HG02870 (cell line): ENCODE results near the gene ZNF821.
A peak's percentile ranks its signal among the peaks of the same experiment; 100 is the strongest.
"Not testable (repeated sequence)": the region's sequence is repeated elsewhere in the genome, so short reads cannot be mapped to it uniquely, and the experiment has no call there.

ENCODE experiments used
- ATAC-seq: cut with Tn5 transposase; IDR thresholded peaks from one replicate; pipeline ENCODE4 v1.9.1; 2021; ENCODE audit warnings: mild to moderate bottlenecking, moderate library complexity; ENCODE audit not compliant: unreplicated experiment

The ZNF821 gene

DNA sequence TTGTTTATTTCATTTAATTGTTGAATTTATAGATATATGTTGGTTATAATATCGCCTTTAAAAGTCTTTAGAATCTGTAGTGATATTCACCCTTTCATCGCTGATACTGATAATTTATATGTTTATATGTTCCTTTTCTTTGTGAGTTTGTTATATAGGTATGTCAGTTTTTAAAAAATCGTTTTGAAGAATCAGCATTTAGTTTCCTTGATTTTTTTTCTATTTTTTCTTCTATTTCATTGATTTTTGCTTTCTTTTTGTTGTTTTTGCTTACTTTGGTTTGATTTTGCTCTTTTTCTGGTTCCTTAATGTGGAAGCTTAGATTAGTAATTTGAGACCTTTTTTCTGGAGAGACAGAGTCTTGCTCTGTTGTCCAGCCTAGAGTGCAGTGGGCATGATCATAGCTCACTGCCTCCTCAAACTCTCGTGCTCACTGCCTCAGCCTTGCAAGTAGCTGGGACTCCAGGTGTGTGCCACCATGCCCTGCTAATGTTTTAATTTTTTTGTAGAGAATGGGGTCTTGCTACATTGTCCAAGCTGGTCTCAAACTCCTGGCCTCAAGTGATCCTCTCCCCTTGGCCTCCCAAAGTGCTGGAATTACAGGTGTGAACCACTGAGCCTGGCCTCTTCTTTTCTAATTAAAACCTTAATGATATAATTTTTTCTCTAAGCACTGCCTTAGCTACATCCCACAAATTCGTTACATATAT lies 18.8 kb upstream of the ZNF821 start:
- no peak for ATAC-seq

DNA sequence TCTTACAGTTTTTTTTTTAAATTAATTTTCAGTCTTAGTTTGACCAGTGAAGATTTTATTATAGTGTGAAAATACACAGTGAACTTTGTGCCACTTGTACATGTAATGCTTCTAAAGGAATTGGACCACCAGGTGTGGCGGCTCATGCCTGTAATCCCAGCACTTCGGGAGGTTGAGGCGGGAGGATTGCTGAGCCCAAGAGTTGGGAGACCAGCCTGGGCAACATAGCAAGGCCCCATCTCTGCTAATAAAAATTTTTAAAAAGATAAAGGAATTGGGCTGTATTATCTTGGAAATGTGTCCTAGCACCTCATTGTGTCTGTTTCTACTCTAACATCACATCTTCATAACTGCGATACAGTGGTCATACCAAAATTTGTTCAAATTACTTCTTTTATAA lies 15.2 kb upstream of the ZNF821 start:
- no peak for ATAC-seq

DNA sequence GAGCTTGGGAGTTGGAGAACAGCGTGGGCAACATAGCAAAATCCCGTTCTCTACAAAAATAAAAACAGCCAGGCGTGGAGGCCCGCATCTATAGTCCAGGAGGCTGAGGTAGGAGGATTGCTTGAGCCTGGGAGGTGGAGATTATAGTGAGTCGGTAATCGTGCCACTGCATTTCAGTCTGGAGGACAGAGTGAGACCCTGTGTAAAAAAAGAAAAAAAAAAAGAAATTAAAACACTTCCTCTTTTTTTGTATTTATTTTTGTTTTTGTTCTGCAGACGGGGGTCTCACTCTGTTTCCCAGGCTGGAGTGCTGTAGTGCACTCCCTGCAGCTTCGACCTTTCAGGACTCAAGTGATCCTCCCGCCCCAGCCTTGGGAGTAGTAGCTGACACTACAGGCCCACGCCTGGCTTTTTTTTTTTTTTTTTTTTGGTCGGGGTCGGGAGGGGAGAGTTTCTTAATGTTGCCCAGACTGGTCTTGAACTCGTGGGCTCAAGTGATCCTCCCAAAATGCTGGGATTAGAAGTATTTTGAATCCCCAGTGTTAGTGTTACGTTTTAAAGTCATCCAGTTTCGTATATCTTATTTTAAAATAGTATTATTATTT lies 12.9 kb upstream of the ZNF821 start:
- ATAC-seq = no peak

DNA sequence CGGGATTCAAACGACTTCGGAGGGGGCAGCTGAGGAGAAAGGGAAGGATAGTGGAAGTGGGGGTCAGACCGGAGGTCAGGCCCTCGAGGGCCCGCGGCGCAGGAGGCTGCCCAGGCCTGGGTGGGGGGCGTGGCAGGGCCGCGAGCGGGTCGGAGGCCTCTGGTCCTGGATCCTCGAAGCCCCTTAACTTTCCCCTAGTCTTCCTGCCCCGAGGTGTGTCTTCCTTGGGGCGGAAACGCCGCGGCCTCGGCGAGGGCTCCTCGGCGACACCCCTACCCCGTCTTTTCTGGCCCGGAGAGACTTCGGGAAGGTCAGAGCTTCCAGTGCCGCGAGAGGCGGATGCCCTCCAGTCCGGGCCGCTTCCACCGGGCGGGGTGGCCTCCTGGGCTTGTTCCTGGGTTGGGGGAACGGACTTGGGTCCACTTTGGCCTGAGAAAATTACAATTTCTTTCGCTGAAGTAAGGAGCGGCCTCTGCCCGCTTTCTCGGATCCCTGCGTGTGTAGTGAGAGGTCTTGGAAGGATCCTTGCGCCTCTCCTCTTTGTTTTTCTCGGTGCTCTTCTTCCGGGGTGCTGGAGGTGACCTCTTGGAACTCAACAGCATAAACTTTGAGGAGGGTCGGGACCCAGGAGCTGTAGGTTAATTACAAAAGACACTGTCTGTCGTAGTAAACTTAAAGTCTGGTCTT lies 11.8 kb upstream of the ZNF821 start:
- peak; percentile 17 for ATAC-seq

DNA sequence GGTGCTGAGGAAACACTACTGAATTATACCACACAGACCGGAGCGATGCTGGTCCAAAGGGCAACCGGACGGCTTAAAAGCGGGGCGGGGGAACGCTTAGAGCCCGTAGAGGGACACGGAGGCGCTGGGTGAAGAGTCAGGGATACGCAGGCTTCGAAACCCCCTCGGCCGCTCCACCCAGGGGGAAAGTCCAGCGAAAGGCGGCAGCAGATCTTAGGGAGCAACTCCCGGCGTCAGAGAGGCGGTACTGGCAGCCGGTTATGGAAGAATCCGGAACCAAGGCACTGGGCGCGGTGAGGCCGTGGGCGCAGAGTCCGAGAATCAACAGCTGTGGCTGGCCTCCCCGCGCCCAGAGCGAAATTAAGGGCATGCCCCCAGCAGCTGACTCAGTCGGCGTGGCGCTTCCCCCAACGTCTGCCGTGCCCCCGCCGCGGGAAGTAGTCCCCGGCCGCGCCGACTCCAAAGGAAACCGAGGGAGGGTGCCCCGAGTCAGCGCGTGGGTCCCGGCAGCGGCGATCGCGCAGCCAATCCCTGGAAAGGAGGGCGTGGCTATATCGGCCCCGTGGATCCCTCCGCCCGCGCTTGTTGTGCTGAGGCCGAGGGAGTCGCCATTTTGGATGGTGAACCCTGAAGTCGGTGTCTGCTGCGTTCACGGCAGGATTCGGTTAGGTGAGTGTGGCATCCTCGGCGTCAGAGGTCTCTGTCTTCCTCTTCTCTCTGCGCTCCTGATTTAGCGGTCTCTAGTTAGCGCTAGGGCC lies 11.1 kb upstream of the ZNF821 start, which contains the start of gene IST1:
Gene IST1 (plus strand): TSS at position 611 of the 758 bp plus-strand sequence. CDS start 20,110 bp downstream, outside the sequence.
- peak; percentile 81 for ATAC-seq

DNA sequence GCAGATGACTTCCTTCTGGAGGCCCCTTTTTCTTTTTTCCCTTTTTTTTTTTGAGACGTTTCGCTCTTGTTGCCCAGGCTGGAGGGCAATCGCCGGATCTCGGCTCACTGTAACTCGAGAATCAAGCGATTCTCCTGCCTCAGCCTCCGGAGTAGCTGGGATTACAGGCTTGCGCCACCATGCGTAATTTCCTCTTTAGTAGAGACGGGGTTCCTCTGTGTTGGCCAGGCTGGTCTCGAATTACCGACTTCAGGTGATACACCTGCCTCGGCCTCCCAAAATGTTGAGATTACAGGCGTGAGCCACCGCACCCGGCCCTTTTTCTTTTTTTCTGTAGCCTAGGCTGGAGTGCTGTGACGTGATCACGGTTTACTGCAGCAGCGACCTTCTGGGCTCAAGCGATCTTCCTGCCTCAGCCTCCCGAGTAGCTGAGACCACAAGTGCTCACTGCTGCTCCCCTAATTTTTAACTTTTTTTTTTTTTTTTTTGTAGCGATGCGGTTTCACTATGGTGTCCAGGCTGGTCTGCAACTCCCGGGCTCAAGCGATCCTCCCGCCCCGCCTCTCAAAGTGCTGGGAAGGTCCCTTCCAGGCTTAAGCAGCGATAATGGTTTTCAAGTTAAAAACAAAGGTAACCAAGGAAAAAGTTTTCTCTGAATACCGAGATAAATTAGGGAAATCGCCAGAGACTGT lies 10.4 kb upstream of the ZNF821 start:
- no peak for ATAC-seq

DNA sequence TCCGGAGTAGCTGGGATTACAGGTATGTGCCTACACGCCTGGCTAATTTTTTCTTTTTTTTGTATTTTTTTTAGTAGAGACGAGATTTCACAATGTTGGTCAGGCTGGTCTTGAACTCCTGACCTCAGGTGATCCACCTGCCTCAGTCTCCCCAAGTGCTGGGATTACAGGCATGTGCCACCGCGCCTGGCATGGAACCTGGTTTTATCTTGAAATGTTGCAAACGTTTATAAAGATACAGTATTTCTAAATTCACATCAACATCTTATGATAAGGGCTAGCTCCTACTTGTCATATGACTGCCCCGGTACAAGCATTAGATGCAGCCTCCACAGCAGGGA lies 9.9 kb upstream of the ZNF821 start:
- no peak for ATAC-seq

DNA sequence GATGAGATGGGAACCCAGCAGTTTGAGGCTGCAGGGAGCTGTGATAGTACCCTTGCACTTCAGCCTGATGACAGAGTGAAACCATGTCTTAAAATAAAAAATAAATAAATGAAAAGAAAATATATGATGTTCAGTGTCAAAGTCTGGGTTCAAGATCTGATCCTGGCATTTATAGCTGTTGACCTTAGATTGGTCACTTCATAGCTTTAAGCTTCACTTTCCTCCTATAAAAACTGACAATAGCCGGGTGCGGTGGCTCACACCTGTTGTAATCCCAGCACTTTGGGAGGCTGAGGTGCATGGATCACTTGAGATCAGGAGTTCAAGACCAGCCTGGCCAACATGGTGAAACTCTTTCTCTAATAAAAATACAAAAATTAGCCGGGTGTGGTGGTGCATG lies 5.2 kb upstream of the ZNF821 start:
- no peak for ATAC-seq

DNA sequence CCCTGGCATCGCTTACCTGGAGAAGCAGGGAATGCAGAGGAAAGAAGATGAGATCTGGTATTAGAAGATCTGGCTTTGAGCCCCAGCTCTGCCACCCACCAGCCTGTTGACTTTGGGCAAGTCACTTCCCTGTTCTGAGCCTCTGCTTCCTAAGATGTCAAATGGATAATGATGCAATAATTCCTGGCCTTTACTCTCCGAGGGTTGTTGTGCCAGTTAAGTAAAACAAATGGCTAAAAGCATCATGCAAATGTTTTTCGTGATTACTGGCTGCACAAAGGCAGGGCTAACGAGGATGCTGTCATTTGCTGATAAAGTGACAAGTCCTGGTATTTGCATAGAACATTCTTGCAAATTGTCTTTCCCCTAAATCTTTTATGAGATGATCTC lies 1.3 kb upstream of the ZNF821 start:
- ATAC-seq = no peak

DNA sequence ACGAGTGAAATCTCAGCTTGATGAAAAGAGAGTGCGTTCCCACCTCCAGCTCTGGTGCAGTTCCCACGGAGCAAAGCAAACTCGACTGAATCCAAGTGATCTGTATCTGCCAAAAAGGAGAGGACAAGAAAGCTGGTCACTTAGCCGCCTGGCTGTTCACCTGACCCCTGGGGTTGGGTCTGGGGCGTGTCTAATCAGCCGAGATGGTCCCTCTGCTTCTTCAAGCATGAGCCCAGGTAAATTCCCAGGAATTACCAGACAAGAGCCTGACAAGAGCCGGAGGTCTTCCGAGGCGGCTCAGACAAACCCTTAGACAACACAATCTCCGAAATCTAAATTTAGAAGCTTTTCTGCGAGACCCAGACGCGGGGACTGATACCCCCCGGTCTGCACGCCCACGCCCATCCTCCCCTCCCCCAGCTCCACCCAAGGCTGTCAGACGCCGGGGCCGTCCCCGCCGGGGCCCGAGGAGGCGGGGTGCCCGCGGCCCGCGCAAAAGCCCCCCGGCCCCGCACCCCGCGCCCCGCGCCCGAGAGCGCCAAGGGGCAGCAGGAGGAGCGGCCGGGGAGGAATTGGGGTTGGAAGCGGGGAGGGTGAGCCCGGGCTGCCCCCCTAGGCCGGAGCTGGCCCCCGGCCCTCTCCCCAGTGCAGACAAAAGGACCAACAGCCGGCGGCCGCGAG lies 674 bp downstream of the ZNF821 start:
- peak; percentile 44 for ATAC-seq

DNA sequence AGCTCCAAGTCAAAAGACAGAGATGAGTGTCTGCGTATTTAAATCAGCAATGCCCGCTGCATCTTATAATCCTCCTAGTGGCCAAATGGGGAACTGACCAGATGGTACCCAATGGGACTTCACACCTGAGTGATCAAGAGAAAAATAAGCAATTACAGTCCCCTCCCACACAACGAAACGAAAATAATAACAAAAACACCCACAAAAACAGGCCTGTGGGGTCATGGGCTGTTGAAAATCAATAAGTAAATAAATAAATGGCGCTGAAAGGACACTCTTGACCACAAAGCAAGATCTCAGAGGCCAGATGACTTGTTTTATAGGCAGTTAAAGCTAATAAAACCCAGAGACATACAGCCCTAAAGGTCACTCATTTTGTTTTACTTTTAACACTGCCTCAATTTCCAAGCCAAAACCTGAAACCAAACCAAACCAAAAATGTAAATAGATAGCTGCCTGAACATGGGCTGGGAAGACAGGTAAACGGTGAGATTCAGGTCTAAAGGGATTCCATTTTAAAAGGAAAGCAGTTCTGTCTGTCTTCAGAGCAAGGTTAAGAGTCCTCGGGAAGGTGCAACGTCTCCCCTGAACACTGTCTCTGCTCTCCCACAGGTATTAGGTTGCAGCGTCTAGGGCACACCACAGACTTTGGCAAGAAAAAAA lies 1.3 kb downstream of the ZNF821 start:
- ATAC-seq = peak; percentile 32

DNA sequence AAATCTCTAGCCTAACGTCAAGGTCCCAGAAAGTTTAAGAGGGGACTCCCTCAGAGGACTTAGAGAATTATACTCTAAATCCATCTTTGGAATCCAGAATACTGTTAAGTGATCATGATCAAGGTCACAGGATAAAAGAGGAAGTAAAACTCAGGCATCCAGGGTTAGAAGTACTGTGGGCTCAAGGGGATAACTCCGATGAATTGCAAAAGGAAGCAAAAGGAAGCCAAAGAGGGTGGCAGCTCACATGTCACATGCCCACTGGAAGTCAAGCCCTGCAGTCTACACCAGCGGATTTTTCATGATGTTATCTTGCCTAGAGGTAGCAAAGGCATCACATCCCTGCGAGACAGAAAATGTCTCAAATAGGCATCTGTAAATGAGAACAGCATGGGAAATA lies 3.8 kb downstream of the ZNF821 start:
- ATAC-seq = no peak

DNA sequence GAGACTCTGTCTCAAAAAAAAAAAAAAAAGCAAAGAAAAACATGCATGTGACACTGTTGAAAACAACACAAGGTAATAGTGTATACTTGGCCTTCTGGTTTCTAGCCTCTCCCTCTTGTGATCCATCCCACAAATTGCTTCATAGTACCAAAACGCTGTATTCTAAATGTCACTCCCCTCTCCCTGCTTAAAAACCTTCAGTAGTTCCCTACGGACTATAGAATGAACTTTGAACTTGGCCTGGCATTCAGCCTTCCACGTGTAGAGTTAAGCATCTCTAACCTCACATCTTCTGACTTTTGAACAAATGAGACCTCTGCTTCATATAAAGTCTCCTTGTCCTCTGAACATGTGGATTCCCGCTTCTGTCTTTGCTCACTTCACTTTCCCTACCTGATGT lies 5.1 kb downstream of the ZNF821 start:
- no peak for ATAC-seq

DNA sequence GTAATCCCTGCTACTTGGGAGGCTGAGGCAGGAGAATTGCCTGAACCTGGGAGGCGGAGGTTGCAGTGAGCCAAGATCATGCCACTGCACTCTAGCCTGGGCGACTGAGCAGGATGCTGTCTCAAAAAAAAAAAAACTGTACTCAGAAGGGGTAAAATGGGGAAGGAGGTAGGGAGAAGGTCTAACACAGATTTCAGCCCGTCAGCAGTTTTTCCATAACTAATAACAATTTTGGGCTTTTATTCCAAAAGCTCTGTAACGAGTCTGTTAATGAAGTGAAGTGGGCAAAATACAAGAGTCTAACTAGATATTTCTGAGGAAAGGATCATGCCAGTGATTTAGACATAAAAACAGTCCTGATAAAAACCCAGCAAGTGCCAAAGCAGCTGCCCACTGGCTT lies 10.8 kb downstream of the ZNF821 start:
- ATAC-seq = no peak

DNA sequence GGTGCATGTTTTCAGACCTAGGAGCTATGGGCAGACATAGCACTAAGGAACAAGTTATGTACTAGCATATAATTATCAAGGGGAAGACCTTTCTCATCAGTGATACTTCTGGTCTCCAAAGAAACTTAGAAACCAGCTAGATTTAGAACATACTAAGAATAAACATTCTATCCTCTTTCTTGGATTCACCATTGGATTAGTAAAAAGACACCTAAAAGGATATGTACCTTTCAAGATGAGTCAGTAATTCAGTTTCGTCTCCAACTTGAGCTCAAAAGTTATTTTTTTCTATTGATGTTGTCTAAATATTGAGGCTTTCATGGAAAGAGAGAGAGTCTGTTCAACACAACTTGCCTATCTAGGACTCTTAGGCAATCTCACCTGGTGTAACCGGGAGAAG lies 13.2 kb downstream of the ZNF821 start:
- no peak for ATAC-seq

DNA sequence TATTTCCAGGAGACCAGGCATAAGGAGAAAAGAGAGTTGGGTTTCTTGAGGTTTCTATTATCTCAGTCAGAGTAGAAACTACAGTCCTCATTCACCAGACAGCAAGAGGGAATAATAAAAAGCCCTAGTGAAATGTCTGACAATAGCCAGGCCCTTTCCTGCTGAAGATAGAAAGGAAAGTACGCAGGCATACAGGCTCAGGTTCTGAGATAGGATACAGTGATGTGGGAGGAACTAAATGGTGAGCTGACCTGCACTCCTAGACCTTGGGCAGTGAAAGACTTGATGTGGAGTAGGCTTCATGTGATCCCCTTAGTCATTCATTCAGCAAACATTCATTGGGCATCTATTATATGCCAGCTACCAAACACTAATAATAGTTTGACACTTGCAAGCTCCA lies 14.9 kb downstream of the ZNF821 start:
- no peak for ATAC-seq

DNA sequence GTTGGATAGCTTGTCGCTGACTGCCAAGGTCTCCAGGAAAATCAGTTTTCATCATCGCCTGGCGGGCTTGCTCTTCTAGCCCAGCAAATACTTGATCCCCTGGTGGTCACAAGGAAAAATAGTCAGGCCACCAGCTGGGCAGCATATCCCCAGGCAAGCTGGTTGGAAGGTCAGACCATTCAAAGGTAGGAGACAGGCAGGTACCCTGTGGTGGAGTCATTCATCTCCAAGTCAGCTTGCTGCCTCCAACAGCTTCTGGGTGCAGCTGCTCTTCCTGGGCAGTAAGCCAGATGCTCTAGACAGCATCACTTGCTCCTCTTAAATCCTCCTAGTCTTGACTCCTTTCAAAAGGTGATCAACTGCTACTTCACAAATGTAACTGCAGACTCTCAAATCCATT lies 16.0 kb downstream of the ZNF821 start:
- ATAC-seq = no peak

DNA sequence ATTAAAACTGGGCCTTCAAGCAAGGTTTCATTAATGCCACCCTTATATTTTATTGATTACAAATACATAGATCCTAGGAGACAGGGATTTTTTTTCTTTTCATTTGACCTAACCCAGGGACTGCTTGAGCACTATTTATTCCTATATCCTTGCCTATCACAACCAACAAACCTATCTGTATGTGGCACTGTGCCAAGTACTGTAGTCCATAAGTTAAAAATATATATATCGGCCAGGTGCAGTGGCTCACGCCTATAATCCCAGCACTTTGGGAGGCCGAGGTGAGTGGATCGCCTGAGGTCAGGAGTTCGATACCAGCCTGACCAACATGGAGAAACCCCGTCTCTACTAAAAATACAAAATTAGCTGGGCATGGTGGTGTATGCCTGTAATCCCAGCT lies 16.8 kb downstream of the ZNF821 start:
- ATAC-seq = not testable (repeated sequence)

DNA sequence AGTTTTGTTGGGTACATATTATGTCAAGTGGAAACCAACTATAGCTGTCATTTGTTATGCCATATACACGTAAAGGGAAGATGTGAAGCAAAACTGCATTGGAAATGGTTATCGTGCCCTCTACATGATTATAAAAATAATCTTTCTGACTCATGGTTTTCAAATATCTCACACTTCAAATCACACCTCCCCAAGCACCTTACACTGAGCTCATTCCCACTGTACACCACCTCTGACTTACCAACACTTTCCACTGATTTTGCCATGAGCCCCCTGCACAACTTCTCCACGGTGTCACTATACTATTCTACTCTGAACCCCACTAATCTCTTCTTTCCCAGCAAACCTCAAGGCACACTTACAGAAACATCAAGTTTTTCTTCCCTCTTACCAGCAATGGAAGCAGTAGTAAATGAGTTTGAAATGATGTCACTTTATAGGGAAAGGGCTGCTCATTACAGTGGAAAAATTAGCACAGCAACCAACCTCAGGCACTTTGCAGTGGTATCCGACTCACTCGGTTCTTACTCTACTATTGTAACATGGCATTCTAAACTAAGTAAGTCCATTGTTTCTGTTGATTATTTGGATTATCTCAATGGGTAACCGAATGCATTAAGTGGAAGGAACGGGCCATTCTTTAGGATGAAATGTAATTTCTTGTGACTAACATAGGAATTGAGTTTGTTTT lies 18.7 kb downstream of the ZNF821 start:
- no peak for ATAC-seq
